Gastrocnemius medialis (tissue), 4 donors: ENCODE results near the gene WDR6.

Experiments
- POLR2A ChIP-seq, 2 donors: fragments of 450-650 bp; IDR thresholded peaks; one replicate each; pipeline ENCODE4 v1.6.1; 2017; ENCODE audit warnings: antibody characterized with exemption in 2 of 2, mild to moderate bottlenecking in 2 of 2, moderate library complexity in 2 of 2
- TF ChIP-seq, protein P1 (sequence below), 5 experiments: fragments of 450-650 bp in 3 of 5; fragments of 200-600 bp in 2 of 5; sonication (generic) in 2 of 5; IDR thresholded peaks in 4 of 5; conservative IDR thresholded peaks in 1 of 5; 1 replicate in 4 of 5; 2 replicates in 1 of 5; pipeline ENCODE4 v1.5.1; 2016 to 2019; ENCODE audit warnings: antibody characterized with exemption in 5 of 5, mild to moderate bottlenecking in 3 of 5, moderate library complexity in 3 of 5

DNA sequence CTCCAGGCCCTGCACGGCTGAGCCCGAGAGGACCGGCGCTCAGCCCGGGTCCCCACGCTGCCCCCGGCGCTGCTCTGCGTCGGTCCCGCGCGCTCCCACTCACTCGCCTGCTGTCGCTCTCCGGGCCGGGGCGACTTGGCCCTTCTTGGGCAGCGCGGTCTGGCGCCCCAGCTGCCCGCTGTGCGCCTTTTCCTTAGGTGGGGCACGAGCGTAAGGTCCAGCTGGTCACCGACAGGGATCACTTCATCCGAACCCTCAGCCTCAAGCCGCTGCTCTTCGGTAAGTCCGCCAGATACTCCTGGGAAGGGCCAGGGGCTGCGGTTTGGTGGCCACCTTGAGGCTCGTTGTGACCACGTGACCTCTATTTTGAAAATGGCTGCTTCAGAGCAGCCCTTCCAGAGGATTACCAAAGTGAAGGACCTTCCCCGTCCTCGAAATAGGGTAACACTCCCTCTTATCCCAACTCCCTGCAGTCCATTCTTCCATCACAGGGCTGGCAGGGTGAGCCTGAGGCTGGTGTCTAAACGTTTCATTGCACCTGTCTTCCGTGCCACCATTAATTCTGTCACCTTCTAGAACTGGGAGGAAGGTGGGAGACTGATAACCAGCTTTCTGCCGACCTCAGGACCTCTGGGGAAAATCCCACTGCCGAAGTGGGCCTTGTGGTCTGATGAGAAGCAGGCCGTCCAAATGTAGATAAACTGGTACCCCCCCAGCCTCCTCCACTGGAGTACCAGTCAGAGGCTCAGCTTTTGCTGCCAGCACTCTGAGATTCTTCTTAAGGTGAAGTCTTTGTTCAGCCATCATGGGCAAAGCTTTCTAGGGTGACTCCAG lies 16.3 kb upstream of the WDR6 start:
- TF ChIP-seq, protein P1, sequence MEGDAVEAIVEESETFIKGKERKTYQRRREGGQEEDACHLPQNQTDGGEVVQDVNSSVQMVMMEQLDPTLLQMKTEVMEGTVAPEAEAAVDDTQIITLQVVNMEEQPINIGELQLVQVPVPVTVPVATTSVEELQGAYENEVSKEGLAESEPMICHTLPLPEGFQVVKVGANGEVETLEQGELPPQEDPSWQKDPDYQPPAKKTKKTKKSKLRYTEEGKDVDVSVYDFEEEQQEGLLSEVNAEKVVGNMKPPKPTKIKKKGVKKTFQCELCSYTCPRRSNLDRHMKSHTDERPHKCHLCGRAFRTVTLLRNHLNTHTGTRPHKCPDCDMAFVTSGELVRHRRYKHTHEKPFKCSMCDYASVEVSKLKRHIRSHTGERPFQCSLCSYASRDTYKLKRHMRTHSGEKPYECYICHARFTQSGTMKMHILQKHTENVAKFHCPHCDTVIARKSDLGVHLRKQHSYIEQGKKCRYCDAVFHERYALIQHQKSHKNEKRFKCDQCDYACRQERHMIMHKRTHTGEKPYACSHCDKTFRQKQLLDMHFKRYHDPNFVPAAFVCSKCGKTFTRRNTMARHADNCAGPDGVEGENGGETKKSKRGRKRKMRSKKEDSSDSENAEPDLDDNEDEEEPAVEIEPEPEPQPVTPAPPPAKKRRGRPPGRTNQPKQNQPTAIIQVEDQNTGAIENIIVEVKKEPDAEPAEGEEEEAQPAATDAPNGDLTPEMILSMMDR (IDR thresholded peaks at IDR 0.05 in 4 of 5, conservative IDR thresholded peaks at IDR 0.05 in 1 of 5) = no peak
- TF ChIP-seq POLR2A (IDR thresholded peaks at IDR 0.05) = no peak
